WI38 (cell line): ENCODE measurements around the gene PAIP2.
"Not testable (repeated sequence)": the region's sequence is repeated elsewhere in the genome, so short reads cannot be mapped to it uniquely, and the experiment has no call there.

ENCODE experiments used
- H3K4me3 ChIP-seq: 2 replicates; pipeline ENCODE4 v1.5.1; 2011; ENCODE audit warnings: low read depth, mild to moderate bottlenecking, control low read depth, low read length
- TF ChIP-seq, protein P1 (sequence below): IDR thresholded peaks from 2 replicates; pipeline ENCODE4 v1.5.1; 2012; ENCODE audit warnings: low read depth, mild to moderate bottlenecking, control low read depth, low read length

PAIP2 gene

DNA sequence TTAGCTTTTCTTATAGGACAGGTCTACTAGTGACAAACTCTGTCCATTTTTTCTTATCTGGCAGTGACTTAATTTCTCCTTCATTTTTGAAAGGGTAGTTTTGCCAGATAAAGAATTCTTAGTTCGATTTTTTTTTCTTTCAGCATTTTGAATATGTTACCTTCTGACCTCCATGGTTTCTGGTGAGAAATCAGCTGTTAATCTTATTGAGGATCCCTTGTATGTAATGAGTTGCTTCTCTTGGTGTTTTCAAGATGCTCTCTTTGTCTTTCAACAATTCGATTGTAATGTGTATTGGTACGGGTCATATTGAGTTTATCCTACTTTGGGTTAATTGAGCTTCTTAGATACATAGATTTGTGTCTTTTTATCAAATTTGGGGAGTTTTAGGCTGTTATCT lies 12.5 kb downstream of the PAIP2 start:
- H3K4me3 ChIP-seq, result no peak overlapping the region
- TF ChIP-seq, protein P1, sequence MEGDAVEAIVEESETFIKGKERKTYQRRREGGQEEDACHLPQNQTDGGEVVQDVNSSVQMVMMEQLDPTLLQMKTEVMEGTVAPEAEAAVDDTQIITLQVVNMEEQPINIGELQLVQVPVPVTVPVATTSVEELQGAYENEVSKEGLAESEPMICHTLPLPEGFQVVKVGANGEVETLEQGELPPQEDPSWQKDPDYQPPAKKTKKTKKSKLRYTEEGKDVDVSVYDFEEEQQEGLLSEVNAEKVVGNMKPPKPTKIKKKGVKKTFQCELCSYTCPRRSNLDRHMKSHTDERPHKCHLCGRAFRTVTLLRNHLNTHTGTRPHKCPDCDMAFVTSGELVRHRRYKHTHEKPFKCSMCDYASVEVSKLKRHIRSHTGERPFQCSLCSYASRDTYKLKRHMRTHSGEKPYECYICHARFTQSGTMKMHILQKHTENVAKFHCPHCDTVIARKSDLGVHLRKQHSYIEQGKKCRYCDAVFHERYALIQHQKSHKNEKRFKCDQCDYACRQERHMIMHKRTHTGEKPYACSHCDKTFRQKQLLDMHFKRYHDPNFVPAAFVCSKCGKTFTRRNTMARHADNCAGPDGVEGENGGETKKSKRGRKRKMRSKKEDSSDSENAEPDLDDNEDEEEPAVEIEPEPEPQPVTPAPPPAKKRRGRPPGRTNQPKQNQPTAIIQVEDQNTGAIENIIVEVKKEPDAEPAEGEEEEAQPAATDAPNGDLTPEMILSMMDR, result no peak

- H3K4me3 ChIP-seq, result not testable (repeated sequence)
These were observed 14.2 kb downstream of the PAIP2 start for GRCh38 chr5:139355900-139356299.

- TF ChIP-seq, protein P1, result no peak
- H3K4me3 ChIP-seq, result no peak overlapping the region
These were observed 16.4 kb downstream of the PAIP2 start for GRCh38 chr5:139358064-139358463.

- TF ChIP-seq, protein P1, result no peak
- no peak overlapping the region for H3K4me3 ChIP-seq
These were observed 18.7 kb downstream of the PAIP2 start for GRCh38 chr5:139360384-139360783.

GRCh38 chr5:139361835-139362429 lies 20.3 kb downstream of the PAIP2 start:
- TF ChIP-seq, protein P1, result no peak
- no peak overlapping the region for H3K4me3 ChIP-seq

GRCh38 chr5:139363937-139364336 lies 22.3 kb downstream of the PAIP2 start:
- TF ChIP-seq, protein P1, result no peak

GRCh38 chr5:139364466-139364865 lies 22.8 kb downstream of the PAIP2 start:
- no peak overlapping the region for H3K4me3 ChIP-seq
- TF ChIP-seq, protein P1, result no peak

More at GRCh38 chr5:139363937-139364336, 22.3 kb downstream of the PAIP2 start:
- H3K4me3 ChIP-seq, result no peak overlapping the region

DNA sequence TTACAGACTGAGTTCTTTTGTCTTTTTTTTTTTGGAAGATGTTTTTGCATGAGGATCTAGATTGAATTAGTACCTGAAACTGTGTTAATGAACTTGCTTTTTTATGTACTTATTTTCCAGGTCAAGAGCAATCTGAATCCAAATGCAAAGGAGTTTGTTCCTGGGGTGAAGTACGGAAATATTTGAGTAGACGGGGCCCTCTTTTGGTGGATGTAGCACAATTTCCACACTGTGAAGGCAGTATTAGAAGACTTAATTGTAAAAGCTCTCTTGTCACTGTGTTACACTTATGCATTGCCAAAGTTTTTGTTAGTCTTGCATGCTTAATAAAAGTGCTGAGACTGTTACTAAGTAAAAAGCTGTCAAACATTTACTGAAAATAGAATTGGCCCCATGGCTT lies 27.0 kb downstream of the PAIP2 start:
- TF ChIP-seq, protein P1, result no peak
- no peak overlapping the region for H3K4me3 ChIP-seq
